Astrocyte (in vitro differentiated cells and primary cell): ENCODE data around the gene IL16. TPM values are rescaled to one million over a fixed set of nuclear protein-coding genes. Genes with fewer than 3 reads are reported as not detected.

ENCODE experiments used
- DNase-seq: peaks from one replicate; pipeline ENCODE4 v3.0.0-alpha.2; 2010; ENCODE audit warnings: low read depth
- FAIRE-seq: peaks from 2 replicates; lab custom pipeline; 2011; peaks lifted over from hg19 to GRCh38; lab: Jason Lieb, UNC
- H2AFZ ChIP-seq: 2 replicates; pipeline ENCODE4 v1.6.0; 2012; ENCODE audit warnings: low read depth, low read length, inconsistent platforms
- H3K27ac ChIP-seq: 2 replicates; pipeline ENCODE4 v1.5.1; 2011; ENCODE audit warnings: low read depth, low read length, inconsistent platforms
- H3K27me3 ChIP-seq: 2 replicates; pipeline ENCODE4 v1.6.0; 2011; ENCODE audit warnings: low read length, inconsistent platforms; ENCODE audit not compliant: insufficient read depth
- H3K36me3 ChIP-seq: 2 replicates; pipeline ENCODE4 v1.5.1; 2011; ENCODE audit warnings: low read length, inconsistent platforms; ENCODE audit not compliant: insufficient read depth
- H3K4me1 ChIP-seq: 2 replicates; pipeline ENCODE4 v1.5.1; 2011; ENCODE audit warnings: low read length, inconsistent platforms; ENCODE audit not compliant: insufficient read depth
- H3K4me2 ChIP-seq: 2 replicates; pipeline ENCODE4 v1.6.0; 2012; ENCODE audit warnings: low read length, inconsistent platforms
- H3K4me3 ChIP-seq: 2 replicates; pipeline ENCODE4 v1.5.1; 2011; ENCODE audit warnings: low read depth, mild to moderate bottlenecking, low read length, inconsistent platforms; ENCODE audit not compliant: insufficient read depth
- H3K79me2 ChIP-seq: 2 replicates; pipeline ENCODE4 v1.6.0; 2012; ENCODE audit warnings: mild to moderate bottlenecking, low read length, inconsistent platforms; ENCODE audit not compliant: insufficient read depth
- H3K9ac ChIP-seq: 2 replicates; pipeline ENCODE4 v1.6.0; 2012; ENCODE audit warnings: mild to moderate bottlenecking, low read length, inconsistent platforms
- H3K9me3 ChIP-seq: 2 replicates; pipeline ENCODE4 v1.5.1; 2012; ENCODE audit warnings: low read depth, mild to moderate bottlenecking, low read length, inconsistent platforms; ENCODE audit not compliant: insufficient read depth
- H4K20me1 ChIP-seq: 2 replicates; pipeline ENCODE4 v1.6.0; 2012; ENCODE audit warnings: low read length, inconsistent platforms; ENCODE audit not compliant: insufficient read depth
- H3K27ac Mint-ChIP-seq: one replicate; pipeline ENCODE4 v1.8.0; 2021; ENCODE audit warnings: mild to moderate bottlenecking, mixed read lengths; ENCODE audit not compliant: unreplicated experiment
- H3K27me3 Mint-ChIP-seq: one replicate; pipeline ENCODE4 v1.8.0; 2021; ENCODE audit warnings: low read depth, mixed read lengths; ENCODE audit not compliant: unreplicated experiment
- H3K36me3 Mint-ChIP-seq: one replicate; pipeline ENCODE4 v1.8.0; 2021; ENCODE audit warnings: low read depth, mixed read lengths; ENCODE audit not compliant: unreplicated experiment
- H3K4me1 Mint-ChIP-seq: one replicate; pipeline ENCODE4 v1.8.0; 2021; ENCODE audit warnings: low read depth, mixed read lengths; ENCODE audit not compliant: unreplicated experiment
- H3K4me3 Mint-ChIP-seq: one replicate; pipeline ENCODE4 v1.8.0; 2021; ENCODE audit warnings: mild to moderate bottlenecking, moderate library complexity, mixed read lengths; ENCODE audit not compliant: unreplicated experiment
- H3K9me3 Mint-ChIP-seq: one replicate; pipeline ENCODE4 v1.8.0; 2021; ENCODE audit warnings: mild to moderate bottlenecking, mixed read lengths; ENCODE audit not compliant: unreplicated experiment
- CTCF ChIP-seq: IDR thresholded peaks from 2 replicates; pipeline ENCODE4 v1.5.1; 2011; ENCODE audit warnings: low read depth, mild to moderate bottlenecking, inconsistent platforms, low read length, moderate library complexity; ENCODE audit not compliant: insufficient read depth
- EZH2 ChIP-seq: IDR thresholded peaks from 2 replicates; pipeline ENCODE4 v1.6.1; 2012; ENCODE audit warnings: mild to moderate bottlenecking, low read length, inconsistent platforms; ENCODE audit not compliant: insufficient read depth
- total RNA-seq: library from RNA; stranded (reverse); gene quantifications from 2 replicates; pipeline ENCODE4 v1.2.1, GENCODE V29; 2021

Gene IL16
- total RNA-seq, 1 donor from 2014 or later: 0.36 TPM

- Histone ChIP-seq H4K20me1 (no peaks in the 10 kb centered on the region), H3K4me3 (no peak overlapping the region), H3K9me3 (no peaks in the 10 kb centered on the region), H2AFZ (no peak overlapping the region), H3K4me2 (no peak overlapping the region), H3K36me3 (no peaks in the 10 kb centered on the region), H3K4me1 (no peaks in the 10 kb centered on the region), H3K27ac (no peak overlapping the region), H3K9ac (no peak overlapping the region), H3K27me3 (peaks cover 29% of the 10 kb centered on the region), H3K79me2 (no peaks in the 10 kb centered on the region)
- DNase-seq: no peak
- TF ChIP-seq EZH2 (no peak), CTCF (no peak)
- H3K4me3 Mint-ChIP-seq: no peak overlapping the region
- no peak for FAIRE-seq
- H3K4me1 Mint-ChIP-seq: no peaks in the 10 kb centered on the region
- no peaks in the 10 kb centered on the region for H3K9me3 Mint-ChIP-seq
- H3K27ac Mint-ChIP-seq: no peak overlapping the region
- peaks cover 21% of the 10 kb centered on the region for H3K27me3 Mint-ChIP-seq
- no peaks in the 10 kb centered on the region for H3K36me3 Mint-ChIP-seq
These were observed 93.2 kb downstream of the IL16 start for GRCh38 chr15:81289910-81290309.

GRCh38 chr15:81291916-81292522 is 95.3 kb downstream of the IL16 start:
- Histone ChIP-seq H3K27ac (no peak overlapping the region), H3K27me3 (peaks cover 28% of the 10 kb centered on the region), H3K36me3 (no peaks in the 10 kb centered on the region), H3K79me2 (no peaks in the 10 kb centered on the region), H3K4me2 (no peak overlapping the region), H3K9ac (no peak overlapping the region), H2AFZ (no peak overlapping the region), H3K4me1 (peaks cover 3% of the 10 kb centered on the region), H3K9me3 (no peaks in the 10 kb centered on the region), H4K20me1 (no peaks in the 10 kb centered on the region), H3K4me3 (no peak overlapping the region)
- no peak overlapping the region for H3K27ac Mint-ChIP-seq
- DNase-seq (no peak), FAIRE-seq (no peak)
- peaks cover under 1% of the 10 kb centered on the region for H3K4me1 Mint-ChIP-seq
- TF ChIP-seq CTCF (no peak), EZH2 (no peak)
- peaks cover 13% of the 10 kb centered on the region for H3K27me3 Mint-ChIP-seq
- H3K9me3 Mint-ChIP-seq: no peaks in the 10 kb centered on the region
- H3K36me3 Mint-ChIP-seq: no peaks in the 10 kb centered on the region
- H3K4me3 Mint-ChIP-seq: no peak overlapping the region

DNA sequence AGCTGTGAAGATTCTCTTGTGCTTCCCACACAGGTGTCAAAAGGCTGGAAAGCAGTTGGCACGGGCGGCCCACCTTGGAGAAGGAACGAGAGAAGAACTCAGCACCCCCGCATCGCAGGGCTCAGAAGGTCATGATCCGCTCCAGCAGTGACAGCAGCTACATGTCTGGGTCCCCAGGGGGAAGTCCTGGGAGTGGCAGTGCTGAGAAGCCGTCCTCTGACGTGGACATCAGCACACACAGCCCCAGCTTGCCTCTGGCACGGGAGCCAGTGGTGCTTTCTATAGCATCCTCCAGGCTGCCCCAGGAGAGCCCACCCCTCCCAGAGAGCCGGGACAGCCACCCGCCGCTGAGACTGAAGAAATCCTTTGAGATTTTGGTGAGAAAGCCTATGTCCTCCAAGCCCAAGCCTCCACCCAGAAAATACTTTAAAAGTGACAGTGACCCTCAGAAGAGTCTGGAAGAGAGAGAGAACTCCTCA is 95.9 kb downstream of the IL16 start:
- no peaks in the 10 kb centered on the region for H4K20me1 ChIP-seq
- no peak overlapping the region for H3K27ac ChIP-seq
- Mint-ChIP-seq H3K27me3 (peaks cover 13% of the 10 kb centered on the region), H3K4me1 (peaks cover 1% of the 10 kb centered on the region), H3K36me3 (no peaks in the 10 kb centered on the region), H3K27ac (no peak overlapping the region), H3K9me3 (no peaks in the 10 kb centered on the region), H3K4me3 (no peak overlapping the region)
- no peak overlapping the region for H2AFZ ChIP-seq
- peaks cover 28% of the 10 kb centered on the region for H3K27me3 ChIP-seq
- H3K36me3 ChIP-seq: no peaks in the 10 kb centered on the region
- no peaks in the 10 kb centered on the region for H3K79me2 ChIP-seq
- no peak overlapping the region for H3K4me2 ChIP-seq
- FAIRE-seq (no peak), DNase-seq (no peak)
- peaks cover 5% of the 10 kb centered on the region for H3K4me1 ChIP-seq
- H3K9me3 ChIP-seq: no peaks in the 10 kb centered on the region
- no peak overlapping the region for H3K4me3 ChIP-seq
- TF ChIP-seq EZH2 (no peak), CTCF (no peak)
- no peak overlapping the region for H3K9ac ChIP-seq
